Skeletal muscle tissue (tissue), 4 donors: ENCODE data around the gene MORN1. TPM values are rescaled to one million over a fixed set of nuclear protein-coding genes. Genes with fewer than 3 reads are reported as not detected.

Source experiments
- H3K27ac ChIP-seq: one replicate; pipeline ENCODE4 v1.7.0; 2013; ENCODE audit warnings: mild to moderate bottlenecking, low read depth, low read length, inconsistent platforms
- H3K27me3 ChIP-seq, 3 donors: one replicate each; pipeline ENCODE4 v1.7.0; 2013; ENCODE audit warnings: low read length in 3 of 3; ENCODE audit not compliant: control insufficient read depth in 3 of 3, insufficient read depth in 3 of 3
- H3K36me3 ChIP-seq, 3 donors: one replicate each; pipeline ENCODE4 v1.7.0; 2013; ENCODE audit warnings: low read length in 3 of 3; ENCODE audit not compliant: control insufficient read depth in 3 of 3, insufficient read depth in 3 of 3
- H3K4me1 ChIP-seq, 3 donors: one replicate each; pipeline ENCODE4 v1.7.0; 2013; ENCODE audit warnings: low read length in 3 of 3, mild to moderate bottlenecking in 3 of 3; ENCODE audit not compliant: control insufficient read depth in 3 of 3, insufficient read depth in 3 of 3
- H3K4me3 ChIP-seq, 3 donors: one replicate each; pipeline ENCODE4 v1.7.0; 2013; ENCODE audit warnings: low read length in 3 of 3
- H3K9ac ChIP-seq, 3 donors: one replicate each; pipeline ENCODE4 v1.7.0; 2013; ENCODE audit warnings: low read length in 3 of 3, mild to moderate bottlenecking in 3 of 3, moderate library complexity in 2 of 3, low read depth in 1 of 3
- H3K9me3 ChIP-seq, 3 donors: one replicate each; pipeline ENCODE4 v1.7.0; 2013; ENCODE audit warnings: low read length in 3 of 3; ENCODE audit not compliant: control insufficient read depth in 3 of 3
- total RNA-seq: library from RNA; depleted of rRNA; stranded (reverse); fragments of >200 nt; gene quantifications from one replicate; pipeline ENCODE4 v1.2.3, GENCODE V29; 2014
- donor health status: Osteomylitis.

Gene MORN1
- total RNA-seq, 1 donor from 2014 or later = 4.2 TPM

DNA sequence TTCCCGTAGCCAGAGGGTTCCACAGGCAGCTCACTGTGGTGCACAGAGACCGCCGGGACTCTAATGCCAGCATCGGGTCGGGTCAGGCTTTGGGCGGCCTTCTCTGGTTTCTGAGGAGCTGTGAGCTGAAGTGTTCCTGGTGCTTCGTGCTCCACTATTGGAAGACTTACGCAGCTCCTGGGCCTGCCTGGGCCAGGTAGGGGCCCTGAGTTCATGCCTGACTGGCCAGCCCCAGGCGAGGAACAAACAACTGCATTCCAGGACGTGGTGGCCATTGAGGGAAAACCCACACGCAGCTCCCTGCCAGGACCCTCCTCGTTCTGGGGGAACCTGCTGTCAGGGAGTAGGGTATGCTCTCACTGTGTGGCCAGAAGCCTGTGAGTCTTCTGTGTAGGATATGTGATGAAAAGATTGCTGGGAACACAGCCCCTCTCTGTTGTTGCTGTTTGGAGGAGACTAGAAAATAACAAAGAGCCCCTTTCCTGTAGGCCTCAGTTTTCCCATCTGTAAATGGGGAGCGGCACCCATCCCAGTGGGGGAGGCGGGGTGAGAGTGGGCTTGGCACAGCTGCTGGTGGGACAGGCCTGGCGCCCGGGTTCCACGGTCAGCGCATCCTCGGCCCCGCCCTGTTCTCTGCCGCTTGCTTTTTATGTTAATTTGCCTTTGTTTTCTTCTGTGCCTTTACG is 8.7 kb upstream of the MORN1 start:
- Histone ChIP-seq H3K36me3 (peaks cover 77 to 87% (median 81%) of the 10 kb centered on the region in 3 donors), H3K27me3 (no peaks in the 10 kb centered on the region), H3K9ac (peak overlapping the region in 1 of 3 donors; percentile 3)

DNA sequence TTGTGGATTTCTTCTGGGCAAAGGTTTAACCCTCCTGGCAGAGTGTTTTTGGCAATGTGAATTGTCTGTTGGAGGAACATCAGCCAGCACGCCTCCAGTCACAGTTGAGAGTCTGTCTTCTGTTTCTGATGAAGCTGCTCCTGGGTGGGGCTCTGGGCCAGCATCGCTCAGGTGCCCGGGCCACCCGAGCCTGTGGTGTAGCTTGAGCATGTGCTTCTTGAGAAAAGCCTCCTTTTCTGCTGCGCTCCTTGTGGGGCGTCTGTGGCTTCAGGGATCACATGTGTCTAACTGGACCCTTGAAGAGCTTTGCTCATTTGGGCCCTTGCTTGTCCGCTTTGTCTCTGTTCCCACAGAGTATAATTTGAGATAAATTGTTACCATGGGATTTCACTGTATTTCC is 7.5 kb upstream of the MORN1 start:
- H3K36me3 ChIP-seq = peaks cover 73 to 75% (median 73%) of the 10 kb centered on the region in 3 donors
- H3K4me3 ChIP-seq = no peak overlapping the region
- no peaks in the 10 kb centered on the region for H3K9me3 ChIP-seq
- no peak overlapping the region for H3K27ac ChIP-seq
- no peaks in the 10 kb centered on the region for H3K27me3 ChIP-seq
- H3K4me1 ChIP-seq = peaks cover 4 to 10% (median 7%) of the 10 kb centered on the region in 3 donors
- no peak overlapping the region for H3K9ac ChIP-seq

More for the DNA sequence above, 8.7 kb upstream of the MORN1 start:
- Histone ChIP-seq H3K9me3 (no peaks in the 10 kb centered on the region), H3K4me1 (peaks cover 0 to under 1% (median 0%) of the 10 kb centered on the region in 3 donors), H3K27ac (no peak overlapping the region), H3K4me3 (no peak overlapping the region)

DNA sequence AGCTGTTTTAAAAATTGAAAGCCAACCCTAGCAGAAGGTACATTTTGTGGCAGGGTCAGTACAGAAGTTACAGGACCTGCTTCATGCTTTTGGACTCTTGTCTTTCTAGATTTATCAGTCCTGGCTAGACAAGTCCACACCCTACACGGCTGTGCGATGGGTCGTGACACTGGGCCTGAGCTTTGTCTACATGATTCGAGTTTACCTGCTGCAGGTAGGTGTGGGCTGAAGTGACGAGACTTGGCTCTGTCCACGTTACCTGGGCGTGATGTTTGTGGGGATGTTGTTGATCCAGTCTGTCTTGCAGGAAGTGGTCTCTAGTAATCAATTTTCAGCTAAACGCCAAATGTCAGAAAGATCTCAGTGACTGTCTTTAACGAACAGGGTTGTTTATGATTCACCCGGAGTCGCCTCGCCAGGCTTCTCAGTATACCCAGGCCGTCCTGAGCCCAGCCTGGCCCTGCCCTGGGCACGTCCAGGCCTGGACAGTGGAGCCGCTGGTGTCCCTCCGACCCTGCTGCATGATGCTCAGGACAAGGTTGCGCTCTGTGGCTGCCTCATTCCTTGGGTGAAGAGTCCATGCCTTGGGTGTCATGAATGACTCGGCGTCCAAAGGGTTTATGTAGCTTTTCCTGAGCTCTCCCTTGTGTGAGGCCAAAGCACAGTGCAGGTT is 5.8 kb upstream of the MORN1 start:
- H3K27me3 ChIP-seq = no peaks in the 10 kb centered on the region
- peaks cover 20 to 26% (median 24%) of the 10 kb centered on the region in 3 donors for H3K4me1 ChIP-seq
- no peak overlapping the region for H3K4me3 ChIP-seq

DNA sequence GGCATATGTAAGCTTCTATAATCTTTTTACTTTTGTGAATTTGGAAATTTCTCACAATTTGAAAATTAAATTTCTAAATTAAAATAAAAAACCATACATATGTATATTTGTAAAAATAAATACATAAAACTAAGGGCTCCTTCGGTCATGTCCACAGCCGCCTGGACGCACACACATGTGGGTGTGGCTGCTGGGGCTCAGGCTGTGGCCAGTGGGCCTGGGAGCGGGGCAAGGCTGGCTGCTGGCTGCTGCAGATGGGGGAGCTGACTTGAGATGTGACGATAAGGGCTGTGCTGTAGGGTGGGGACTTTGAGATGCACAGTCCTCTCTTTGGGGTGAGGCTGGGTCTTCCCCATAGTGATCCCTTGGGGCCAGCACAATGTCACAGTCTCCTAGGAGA is 5.1 kb upstream of the MORN1 start:
- H3K27ac ChIP-seq = no peak overlapping the region
- peaks cover 20 to 26% (median 24%) of the 10 kb centered on the region in 3 donors for H3K4me1 ChIP-seq
- H3K9me3 ChIP-seq = no peaks in the 10 kb centered on the region
- no peak overlapping the region for H3K9ac ChIP-seq
- peaks cover 54 to 59% (median 54%) of the 10 kb centered on the region in 3 donors for H3K36me3 ChIP-seq
- H3K27me3 ChIP-seq = no peaks in the 10 kb centered on the region
- H3K4me3 ChIP-seq = no peak overlapping the region

More for the DNA sequence above, 5.8 kb upstream of the MORN1 start:
- no peak overlapping the region for H3K27ac ChIP-seq
- H3K9me3 ChIP-seq = no peaks in the 10 kb centered on the region
- no peak overlapping the region for H3K9ac ChIP-seq
- peaks cover 61 to 66% (median 61%) of the 10 kb centered on the region in 3 donors for H3K36me3 ChIP-seq

DNA sequence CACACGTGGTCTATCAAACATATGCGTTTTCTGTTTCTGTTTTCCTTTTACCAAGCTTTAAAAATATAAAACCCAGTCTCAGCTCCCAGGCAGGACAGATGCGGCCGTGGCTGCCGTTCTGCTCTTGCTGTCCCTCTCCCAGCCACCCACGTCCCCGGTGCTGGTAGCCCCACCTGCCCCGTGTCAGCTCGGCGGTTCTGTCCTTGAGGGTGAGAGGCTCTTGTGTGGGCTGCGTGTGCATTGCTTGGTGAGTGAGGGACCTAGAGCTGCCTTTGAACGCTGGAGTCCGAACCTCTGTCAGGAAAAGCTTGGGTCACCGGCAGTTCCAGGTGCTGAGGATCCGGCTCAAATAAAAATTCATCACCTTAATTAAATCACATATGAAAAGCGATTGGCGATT is 4.7 kb upstream of the MORN1 start:
- H3K9ac ChIP-seq = no peak overlapping the region
- no peak overlapping the region for H3K4me3 ChIP-seq
- no peak overlapping the region for H3K27ac ChIP-seq
- peaks cover 52 to 57% (median 53%) of the 10 kb centered on the region in 3 donors for H3K36me3 ChIP-seq
- H3K27me3 ChIP-seq = no peaks in the 10 kb centered on the region
- H3K4me1 ChIP-seq = peaks cover 20 to 30% (median 25%) of the 10 kb centered on the region in 3 donors
- H3K9me3 ChIP-seq = no peaks in the 10 kb centered on the region

DNA sequence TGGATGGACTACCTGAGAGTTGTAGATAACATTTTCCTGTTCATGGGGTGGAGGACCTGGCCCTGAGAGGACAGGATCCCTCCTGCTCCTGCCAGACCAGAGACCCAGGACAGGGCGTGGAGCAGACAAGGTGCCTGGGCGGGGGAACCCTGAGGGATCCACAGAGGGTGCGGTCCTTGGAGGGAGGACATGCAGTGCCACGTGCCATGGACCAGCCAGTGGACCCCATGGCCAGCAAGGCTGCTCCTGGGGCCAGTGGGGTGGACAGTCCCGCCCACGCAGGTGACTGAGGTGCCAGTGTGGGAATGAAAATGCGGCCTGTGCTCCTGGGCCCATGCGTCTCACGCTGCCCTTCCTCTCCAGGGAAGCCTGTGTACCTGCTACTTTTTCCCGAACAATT is 3.9 kb upstream of the MORN1 start:
- peaks cover 26 to 38% (median 33%) of the 10 kb centered on the region in 3 donors for H3K4me1 ChIP-seq
- H3K27me3 ChIP-seq = no peaks in the 10 kb centered on the region
- no peak overlapping the region for H3K27ac ChIP-seq
- peaks cover 45 to 50% (median 45%) of the 10 kb centered on the region in 3 donors for H3K36me3 ChIP-seq
- H3K4me3 ChIP-seq = no peak overlapping the region
- no peaks in the 10 kb centered on the region for H3K9me3 ChIP-seq
- no peak overlapping the region for H3K9ac ChIP-seq

DNA sequence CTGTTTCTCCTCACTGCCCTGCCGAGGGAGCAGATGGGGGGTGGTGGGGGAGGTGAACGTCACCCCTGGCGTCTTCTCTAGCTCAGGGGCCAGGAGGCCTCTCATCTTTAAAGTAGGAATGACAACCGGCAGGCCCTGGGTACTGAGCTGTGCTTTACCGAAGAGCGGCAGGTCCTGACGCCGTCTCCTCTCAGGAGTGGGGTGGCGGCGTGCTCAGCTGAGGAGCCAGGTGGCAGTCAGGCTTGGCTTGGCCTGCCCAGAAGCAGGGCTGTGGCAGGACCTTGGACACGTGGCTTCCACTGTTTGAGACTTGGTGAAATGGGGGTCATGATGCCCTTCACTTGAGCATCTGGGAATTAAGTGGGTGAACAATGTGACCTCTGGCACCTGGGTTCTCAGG is 3.4 kb upstream of the MORN1 start:
- H3K4me3 ChIP-seq = no peak overlapping the region
- H3K4me1 ChIP-seq = peaks cover 31 to 43% (median 38%) of the 10 kb centered on the region in 3 donors
- H3K27me3 ChIP-seq = no peaks in the 10 kb centered on the region
- peaks cover 40 to 45% (median 40%) of the 10 kb centered on the region in 3 donors for H3K36me3 ChIP-seq
- H3K9me3 ChIP-seq = no peaks in the 10 kb centered on the region
- H3K27ac ChIP-seq = no peak overlapping the region
- no peak overlapping the region for H3K9ac ChIP-seq

DNA sequence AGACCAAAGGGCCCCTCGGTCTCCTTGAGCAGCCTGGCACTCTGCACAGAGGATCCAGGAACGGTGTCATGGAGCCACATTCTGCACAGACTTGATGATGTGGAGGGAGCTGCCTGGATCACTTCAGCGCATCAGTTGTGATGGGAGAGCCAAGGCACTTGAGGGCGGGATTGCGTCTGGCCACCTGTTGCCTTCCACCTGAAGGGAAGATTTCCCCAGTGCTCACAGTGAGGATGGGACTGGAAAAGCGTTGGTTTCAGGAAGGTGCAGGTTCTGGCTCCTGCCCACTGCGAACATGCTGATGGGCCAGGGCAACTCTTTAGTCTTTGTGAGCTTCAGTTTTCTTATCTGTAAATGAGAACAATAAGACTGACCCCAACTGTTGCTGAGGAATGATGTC is 2.9 kb upstream of the MORN1 start:
- Histone ChIP-seq H3K9ac (no peak overlapping the region), H3K4me3 (no peak overlapping the region), H3K27ac (no peak overlapping the region), H3K4me1 (peaks cover 31 to 43% (median 39%) of the 10 kb centered on the region in 3 donors), H3K9me3 (no peaks in the 10 kb centered on the region), H3K27me3 (no peaks in the 10 kb centered on the region), H3K36me3 (peaks cover 35 to 40% (median 35%) of the 10 kb centered on the region in 3 donors)

DNA sequence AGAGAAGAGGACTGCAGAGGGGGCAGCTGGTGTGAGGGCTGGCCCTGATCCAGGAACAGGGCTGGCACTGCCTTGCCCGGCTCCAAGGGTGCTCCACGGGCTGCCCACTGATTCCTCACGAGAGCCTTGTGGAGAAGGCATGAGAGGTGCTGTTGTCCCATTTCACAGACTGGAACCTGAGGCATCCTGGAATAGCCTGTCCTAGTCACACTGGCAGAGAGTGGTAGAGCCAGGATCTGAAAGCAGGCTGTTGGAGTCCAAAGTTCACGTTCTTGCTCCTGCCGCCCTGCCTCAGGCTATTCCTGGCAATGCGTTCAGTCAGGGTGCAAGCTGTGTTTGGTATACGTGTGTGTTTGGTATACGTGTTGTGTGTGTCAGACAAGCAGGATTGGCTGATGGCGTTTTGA is 2.1 kb upstream of the MORN1 start:
- Histone ChIP-seq H3K27ac (no peak overlapping the region), H3K36me3 (peaks cover 27 to 32% (median 28%) of the 10 kb centered on the region in 3 donors), H3K27me3 (no peaks in the 10 kb centered on the region), H3K4me3 (no peak overlapping the region), H3K9ac (no peak overlapping the region), H3K4me1 (peaks cover 31 to 43% (median 39%) of the 10 kb centered on the region in 3 donors), H3K9me3 (no peaks in the 10 kb centered on the region)

DNA sequence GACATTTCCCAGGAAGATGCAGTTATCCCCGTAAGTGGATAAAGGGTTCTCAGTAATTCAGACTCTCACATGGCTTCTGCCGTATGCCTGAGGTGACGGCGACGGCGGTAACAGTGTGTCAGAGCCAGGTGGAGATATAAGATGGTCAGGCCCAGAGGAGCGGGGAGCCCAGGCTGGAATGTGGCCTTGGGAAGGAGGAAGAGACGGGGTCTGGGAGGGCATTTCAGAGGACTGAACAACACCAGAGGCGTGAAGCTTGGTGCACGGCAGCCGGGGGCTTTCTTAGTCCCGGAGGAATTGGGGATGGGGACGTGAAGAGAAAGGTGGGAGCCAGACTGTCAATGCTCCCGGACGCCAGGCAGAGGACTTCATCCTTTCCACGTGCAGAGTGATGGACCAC is 1.3 kb upstream of the MORN1 start:
- Histone ChIP-seq H3K9ac (peak overlapping the region; percentile 78 to 92 (median 86)), H3K27ac (no peak overlapping the region), H3K4me1 (peaks cover 31 to 43% (median 39%) of the 10 kb centered on the region in 3 donors), H3K36me3 (peaks cover 22 to 28% (median 25%) of the 10 kb centered on the region in 3 donors), H3K27me3 (no peaks in the 10 kb centered on the region), H3K4me3 (peak overlapping the region; percentile 84 to 87 (median 86)), H3K9me3 (no peaks in the 10 kb centered on the region)
